Astrocyte (in vitro differentiated cells and primary cell): ENCODE results near the gene PLPP4.

Source experiments
- EZH2 ChIP-seq: IDR thresholded peaks from 2 replicates; pipeline ENCODE4 v1.6.1; 2012; ENCODE audit warnings: mild to moderate bottlenecking, low read length, inconsistent platforms; ENCODE audit not compliant: insufficient read depth
- TF ChIP-seq, protein P1 (sequence below): IDR thresholded peaks from 2 replicates; pipeline ENCODE4 v1.5.1; 2011; ENCODE audit warnings: low read depth, mild to moderate bottlenecking, inconsistent platforms, low read length, moderate library complexity; ENCODE audit not compliant: insufficient read depth

DNA sequence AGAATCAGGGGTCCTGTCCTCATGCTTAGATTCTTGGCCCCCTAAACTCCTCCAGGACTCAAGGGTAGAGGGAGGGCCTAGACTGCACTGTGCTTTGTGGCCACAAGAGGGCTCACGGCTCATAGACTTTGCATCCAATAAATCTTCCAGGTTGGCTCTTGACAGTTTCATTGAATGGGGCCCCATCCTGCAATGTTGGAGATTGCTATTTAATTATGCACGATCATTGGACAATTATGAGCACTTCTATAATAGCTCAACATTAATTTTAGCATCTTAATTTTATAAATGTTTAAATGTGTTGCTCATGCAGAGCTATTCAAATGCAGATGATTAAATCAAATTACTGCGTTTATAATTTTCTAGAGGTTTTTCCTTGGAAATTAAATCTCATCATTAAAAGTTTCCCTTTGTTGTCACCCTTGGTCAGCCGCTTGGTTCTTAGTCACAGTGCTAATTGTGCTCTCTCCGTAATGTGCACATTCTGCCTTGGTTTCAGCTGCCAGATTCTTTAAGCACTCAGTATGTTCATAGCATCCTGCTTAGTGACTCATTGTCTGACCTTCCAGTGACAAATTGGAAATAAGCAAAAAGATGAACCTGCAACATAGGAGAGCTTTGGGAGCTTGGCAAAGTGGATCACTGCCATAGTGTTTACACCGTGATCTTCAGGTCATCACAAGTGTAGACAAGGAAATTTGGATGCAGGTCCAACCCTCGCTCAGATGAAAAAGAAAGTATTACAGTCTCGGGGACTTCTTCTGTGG, 33.4 kb upstream of the PLPP4 start:
- TF ChIP-seq, protein P1, sequence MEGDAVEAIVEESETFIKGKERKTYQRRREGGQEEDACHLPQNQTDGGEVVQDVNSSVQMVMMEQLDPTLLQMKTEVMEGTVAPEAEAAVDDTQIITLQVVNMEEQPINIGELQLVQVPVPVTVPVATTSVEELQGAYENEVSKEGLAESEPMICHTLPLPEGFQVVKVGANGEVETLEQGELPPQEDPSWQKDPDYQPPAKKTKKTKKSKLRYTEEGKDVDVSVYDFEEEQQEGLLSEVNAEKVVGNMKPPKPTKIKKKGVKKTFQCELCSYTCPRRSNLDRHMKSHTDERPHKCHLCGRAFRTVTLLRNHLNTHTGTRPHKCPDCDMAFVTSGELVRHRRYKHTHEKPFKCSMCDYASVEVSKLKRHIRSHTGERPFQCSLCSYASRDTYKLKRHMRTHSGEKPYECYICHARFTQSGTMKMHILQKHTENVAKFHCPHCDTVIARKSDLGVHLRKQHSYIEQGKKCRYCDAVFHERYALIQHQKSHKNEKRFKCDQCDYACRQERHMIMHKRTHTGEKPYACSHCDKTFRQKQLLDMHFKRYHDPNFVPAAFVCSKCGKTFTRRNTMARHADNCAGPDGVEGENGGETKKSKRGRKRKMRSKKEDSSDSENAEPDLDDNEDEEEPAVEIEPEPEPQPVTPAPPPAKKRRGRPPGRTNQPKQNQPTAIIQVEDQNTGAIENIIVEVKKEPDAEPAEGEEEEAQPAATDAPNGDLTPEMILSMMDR: peak; percentile 93
- TF ChIP-seq EZH2: no peak
